WTC11 (cell line): ENCODE data around the gene DACT1.

Source experiments
- CREB1 ChIP-seq: sonication (generic); formaldehyde crosslinking; IDR thresholded peaks from 2 replicates; pipeline ENCODE4 v1.8.0; 2023; ENCODE audit warnings: mild to moderate bottlenecking, missing genetic modification reagents
- TCF7 ChIP-seq: sonication (generic); formaldehyde crosslinking; IDR thresholded peaks from 2 replicates; pipeline ENCODE4 v1.8.0; 2022; ENCODE audit warnings: mild to moderate bottlenecking, low read depth, missing genetic modification reagents, moderate library complexity
- ZNF121 ChIP-seq: sonication (generic); formaldehyde crosslinking; IDR thresholded peaks from 2 replicates; pipeline ENCODE4 v1.8.0; 2023; ENCODE audit warnings: missing genetic modification reagents
- ZNF396 ChIP-seq: fragments of 250-450 bp; sonication (Bioruptor Pico); IDR thresholded peaks from 2 replicates; pipeline ENCODE4 v1.8.0; 2021; ENCODE audit warnings: mild to moderate bottlenecking, moderate library complexity, borderline replicate concordance
- TF ChIP-seq, protein P1 (sequence below): fragments of 200-600 bp; IDR thresholded peaks from 2 replicates; pipeline ENCODE4 v1.8.0; 2022; ENCODE audit warnings: antibody characterized with exemption
- TF ChIP-seq, protein P2 (sequence below): sonication (generic); formaldehyde crosslinking; IDR thresholded peaks from 2 replicates; pipeline ENCODE4 v1.8.1; 2022; ENCODE audit warnings: mild to moderate bottlenecking, missing genetic modification reagents, moderate library complexity, borderline replicate concordance

DNA sequence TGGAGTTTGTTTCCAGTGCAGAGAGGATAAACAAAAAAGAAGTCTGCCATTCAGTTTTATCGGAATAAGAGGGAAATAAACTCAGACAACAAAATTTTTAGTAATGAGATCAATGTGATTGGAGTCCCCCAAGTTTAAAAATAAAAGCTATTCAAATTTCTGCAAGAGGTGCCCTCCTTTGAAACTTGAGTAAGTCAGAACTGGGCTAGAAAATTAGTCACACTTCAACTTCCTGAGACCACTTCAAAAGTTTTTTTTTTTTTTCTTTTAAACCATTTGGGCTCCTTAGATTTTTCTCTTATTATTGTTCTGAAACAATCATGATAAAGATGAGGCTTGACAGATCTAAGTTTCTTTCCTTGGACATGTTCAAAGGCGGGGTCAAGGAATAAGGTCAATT, 3.2 kb downstream of the DACT1 start:
- TF ChIP-seq ZNF121: no peak
- TF ChIP-seq, protein P1, sequence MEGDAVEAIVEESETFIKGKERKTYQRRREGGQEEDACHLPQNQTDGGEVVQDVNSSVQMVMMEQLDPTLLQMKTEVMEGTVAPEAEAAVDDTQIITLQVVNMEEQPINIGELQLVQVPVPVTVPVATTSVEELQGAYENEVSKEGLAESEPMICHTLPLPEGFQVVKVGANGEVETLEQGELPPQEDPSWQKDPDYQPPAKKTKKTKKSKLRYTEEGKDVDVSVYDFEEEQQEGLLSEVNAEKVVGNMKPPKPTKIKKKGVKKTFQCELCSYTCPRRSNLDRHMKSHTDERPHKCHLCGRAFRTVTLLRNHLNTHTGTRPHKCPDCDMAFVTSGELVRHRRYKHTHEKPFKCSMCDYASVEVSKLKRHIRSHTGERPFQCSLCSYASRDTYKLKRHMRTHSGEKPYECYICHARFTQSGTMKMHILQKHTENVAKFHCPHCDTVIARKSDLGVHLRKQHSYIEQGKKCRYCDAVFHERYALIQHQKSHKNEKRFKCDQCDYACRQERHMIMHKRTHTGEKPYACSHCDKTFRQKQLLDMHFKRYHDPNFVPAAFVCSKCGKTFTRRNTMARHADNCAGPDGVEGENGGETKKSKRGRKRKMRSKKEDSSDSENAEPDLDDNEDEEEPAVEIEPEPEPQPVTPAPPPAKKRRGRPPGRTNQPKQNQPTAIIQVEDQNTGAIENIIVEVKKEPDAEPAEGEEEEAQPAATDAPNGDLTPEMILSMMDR: no peak
- TF ChIP-seq, protein P2, sequence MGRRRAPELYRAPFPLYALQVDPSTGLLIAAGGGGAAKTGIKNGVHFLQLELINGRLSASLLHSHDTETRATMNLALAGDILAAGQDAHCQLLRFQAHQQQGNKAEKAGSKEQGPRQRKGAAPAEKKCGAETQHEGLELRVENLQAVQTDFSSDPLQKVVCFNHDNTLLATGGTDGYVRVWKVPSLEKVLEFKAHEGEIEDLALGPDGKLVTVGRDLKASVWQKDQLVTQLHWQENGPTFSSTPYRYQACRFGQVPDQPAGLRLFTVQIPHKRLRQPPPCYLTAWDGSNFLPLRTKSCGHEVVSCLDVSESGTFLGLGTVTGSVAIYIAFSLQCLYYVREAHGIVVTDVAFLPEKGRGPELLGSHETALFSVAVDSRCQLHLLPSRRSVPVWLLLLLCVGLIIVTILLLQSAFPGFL (CRISPR knock-in tag): no peak
- no peak for TF ChIP-seq TCF7 (CRISPR knock-in tag)
- no peak for TF ChIP-seq CREB1
- TF ChIP-seq ZNF396 (CRISPR knock-in tag): no peak
